HepG2 (cell line): Measurements from ENCODE around the gene RNF114. TPM values are rescaled to one million over a fixed set of nuclear protein-coding genes. Genes with fewer than 3 reads are reported as not detected.

Experiments used
- ATF7-NPFF ChIP-seq: sonication (generic); formaldehyde crosslinking; IDR thresholded peaks from 2 replicates; pipeline ENCODE4 v1.8.1; 2023; ENCODE audit warnings: mild to moderate bottlenecking, low read depth, missing genetic modification reagents, moderate library complexity
- CBX2 ChIP-seq, 2 experiments: fragments of 200-600 bp in 1 of 2; sonication (generic); formaldehyde crosslinking in 1 of 2; IDR thresholded peaks; 2 replicates each; pipeline versions ENCODE4 v1.7.0 to v1.8.1; 2018 to 2022; ENCODE audit warnings: low read depth in 2 of 2, low read length in 1 of 2, mild to moderate bottlenecking in 1 of 2, missing genetic modification reagents in 1 of 2
- CHD2 ChIP-seq: IDR thresholded peaks from 2 replicates; pipeline ENCODE4 v1.6.1; 2011; ENCODE audit warnings: low read depth, low read length, improper control_type of control experiment
- HIVEP1 ChIP-seq: sonication (generic); formaldehyde crosslinking; IDR thresholded peaks from 2 replicates; pipeline ENCODE4 v1.4.0; 2020; ENCODE audit warnings: mild to moderate bottlenecking, missing genetic modification reagents
- HNRNPL ChIP-seq: fragments of 200-400 bp; formaldehyde crosslinking; IDR thresholded peaks from 2 replicates; pipeline ENCODE4 v1.6.1; 2017; ENCODE audit warnings: mild to moderate bottlenecking, low read depth, low read length
- JDP2 ChIP-seq: sonication (generic); formaldehyde crosslinking; IDR thresholded peaks from 2 replicates; pipeline ENCODE4 v1.8.1; 2022; ENCODE audit warnings: missing genetic modification reagents, borderline replicate concordance
- MED13 ChIP-seq: sonication (generic); formaldehyde crosslinking; IDR thresholded peaks from 2 replicates; pipeline ENCODE4 v1.5.0; 2020; ENCODE audit warnings: missing genetic modification reagents
- MXI1 ChIP-seq: IDR thresholded peaks from 3 replicates; pipeline ENCODE4 v1.6.1; 2012; ENCODE audit warnings: low read depth, low read length, inconsistent platforms, borderline replicate concordance
- SMAD1 ChIP-seq: sonication (generic); formaldehyde crosslinking; IDR thresholded peaks from 2 replicates; pipeline ENCODE4 v1.4.0; 2020; ENCODE audit warnings: missing genetic modification reagents, low read depth, mild to moderate bottlenecking, borderline replicate concordance
- SNAI1 ChIP-seq: sonication (generic); formaldehyde crosslinking; IDR thresholded peaks from 2 replicates; pipeline ENCODE4 v1.5.0; 2020; ENCODE audit warnings: mild to moderate bottlenecking, missing genetic modification reagents, borderline replicate concordance
- UBTF ChIP-seq: sonication (generic); formaldehyde crosslinking; IDR thresholded peaks from 2 replicates; pipeline ENCODE4 v1.4.0; 2020; ENCODE audit warnings: mild to moderate bottlenecking, missing genetic modification reagents
- ZFAT ChIP-seq: sonication (generic); formaldehyde crosslinking; conservative IDR thresholded peaks from 2 replicates; pipeline ENCODE4 v1.8.1; 2023; ENCODE audit warnings: missing genetic modification reagents, inconsistent platforms
- ZMAT3 ChIP-seq: sonication (generic); formaldehyde crosslinking; conservative IDR thresholded peaks from 2 replicates; pipeline ENCODE4 v1.7.0; 2021; ENCODE audit warnings: missing genetic modification reagents
- ZNF256 ChIP-seq: sonication (generic); formaldehyde crosslinking; conservative IDR thresholded peaks from 2 replicates; pipeline ENCODE4 v1.4.0; 2020; ENCODE audit warnings: missing genetic modification reagents
- ZNF501 ChIP-seq: sonication (generic); formaldehyde crosslinking; IDR thresholded peaks from 2 replicates; pipeline ENCODE4 v1.5.1; 2020; ENCODE audit warnings: mild to moderate bottlenecking, moderate library complexity, missing genetic modification reagents
- ZNF614 ChIP-seq: IDR thresholded peaks from 2 replicates; pipeline ENCODE4 v1.6.1; 2018; ENCODE audit warnings: missing biosample characterization, missing genetic modification reagents, inconsistent platforms, borderline replicate concordance
- polyA plus RNA-seq, 8 experiments: library from polyadenylated mRNA; depleted of rRNA in 3 of 8; stranded (reverse) in 7 of 8; unstranded in 1 of 8; fragments of >200 nt; fragmentation: Illumina TruSeq in 4 of 8; extraction: Trizol in 4 of 8; gene quantifications; 2 replicates each; pipeline versions ENCODE4 v1.2.1 to v1.2.3, GENCODE V29; 2011 to 2016; ENCODE audit warnings: low read depth in 4 of 8, missing spikeins in 1 of 8, mixed read lengths in 1 of 8; ENCODE audit not compliant: insufficient read depth in 1 of 8
- total RNA-seq, 5 experiments: library from RNA; depleted of rRNA; stranded (reverse); fragments of >200 nt; fragmentation: Illumina TruSeq; extraction: Trizol; gene quantifications; 2 replicates each; pipeline ENCODE4 v1.2.3, GENCODE V29; 2016; ENCODE audit warnings: low read depth in 1 of 5
- TF ChIP-seq, protein P1 (sequence below): IDR thresholded peaks from 2 replicates; pipeline ENCODE4 v1.6.1; 2018; ENCODE audit warnings: missing genetic modification reagents
- TF ChIP-seq, protein P2 (sequence below): sonication (generic); formaldehyde crosslinking; conservative IDR thresholded peaks from 2 replicates; pipeline ENCODE4 v1.8.1; 2023; ENCODE audit warnings: missing genetic modification reagents
- TF ChIP-seq, protein P3 (sequence below), 2 experiments: sonication (generic) in 1 of 2; formaldehyde crosslinking in 1 of 2; IDR thresholded peaks; 2 replicates each; pipeline versions ENCODE4 v1.5.1 to v1.6.1; 2011 to 2020; ENCODE audit warnings: borderline replicate concordance in 1 of 2, low read depth in 1 of 2, low read length in 1 of 2, mild to moderate bottlenecking in 1 of 2, missing genetic modification reagents in 1 of 2, moderate library complexity in 1 of 2
- TF ChIP-seq, protein P4 (sequence below): sonication (generic); formaldehyde crosslinking; conservative IDR thresholded peaks from 2 replicates; pipeline ENCODE4 v1.8.0; 2022; ENCODE audit warnings: low read depth, missing genetic modification reagents

Gene RNF114
- total and polyA plus RNA-seq, 2 of the 13 experiments (the other 11 are each of a cell fraction or from before 2014, with no cell fraction given) = 119 to 126 TPM

GRCh38 chr20:49948809-49949507, 12.8 kb downstream of the RNF114 start (continued):
- TF ChIP-seq, protein P1, sequence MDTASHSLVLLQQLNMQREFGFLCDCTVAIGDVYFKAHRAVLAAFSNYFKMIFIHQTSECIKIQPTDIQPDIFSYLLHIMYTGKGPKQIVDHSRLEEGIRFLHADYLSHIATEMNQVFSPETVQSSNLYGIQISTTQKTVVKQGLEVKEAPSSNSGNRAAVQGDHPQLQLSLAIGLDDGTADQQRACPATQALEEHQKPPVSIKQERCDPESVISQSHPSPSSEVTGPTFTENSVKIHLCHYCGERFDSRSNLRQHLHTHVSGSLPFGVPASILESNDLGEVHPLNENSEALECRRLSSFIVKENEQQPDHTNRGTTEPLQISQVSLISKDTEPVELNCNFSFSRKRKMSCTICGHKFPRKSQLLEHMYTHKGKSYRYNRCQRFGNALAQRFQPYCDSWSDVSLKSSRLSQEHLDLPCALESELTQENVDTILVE (CRISPR knock-in tag) = no peak
- TF ChIP-seq CBX2 (IDR thresholded peaks at IDR 0.05; ENCODE audit: low read depth, low read length) = no peak
- no peak for TF ChIP-seq CBX2 (CRISPR knock-in tag; IDR thresholded peaks at IDR 0.05; ENCODE audit: low read depth)
- no peak for TF ChIP-seq ZFAT (CRISPR knock-in tag)
- TF ChIP-seq ZNF256 (CRISPR knock-in tag) = no peak
- TF ChIP-seq, protein P2, sequence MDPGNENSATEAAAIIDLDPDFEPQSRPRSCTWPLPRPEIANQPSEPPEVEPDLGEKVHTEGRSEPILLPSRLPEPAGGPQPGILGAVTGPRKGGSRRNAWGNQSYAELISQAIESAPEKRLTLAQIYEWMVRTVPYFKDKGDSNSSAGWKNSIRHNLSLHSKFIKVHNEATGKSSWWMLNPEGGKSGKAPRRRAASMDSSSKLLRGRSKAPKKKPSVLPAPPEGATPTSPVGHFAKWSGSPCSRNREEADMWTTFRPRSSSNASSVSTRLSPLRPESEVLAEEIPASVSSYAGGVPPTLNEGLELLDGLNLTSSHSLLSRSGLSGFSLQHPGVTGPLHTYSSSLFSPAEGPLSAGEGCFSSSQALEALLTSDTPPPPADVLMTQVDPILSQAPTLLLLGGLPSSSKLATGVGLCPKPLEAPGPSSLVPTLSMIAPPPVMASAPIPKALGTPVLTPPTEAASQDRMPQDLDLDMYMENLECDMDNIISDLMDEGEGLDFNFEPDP (CRISPR knock-in tag) = no peak
- TF ChIP-seq HNRNPL = no peak
- TF ChIP-seq MED13 (CRISPR knock-in tag) = no peak
- no peak for TF ChIP-seq SNAI1 (CRISPR knock-in tag)
- TF ChIP-seq CHD2 = no peak
- TF ChIP-seq ZMAT3 (CRISPR knock-in tag) = no peak
- no peak for TF ChIP-seq JDP2
- TF ChIP-seq MXI1 = no peak; the same call in 2 of the 3 replicates
- no peak for TF ChIP-seq UBTF (CRISPR knock-in tag)
- TF ChIP-seq ZNF501 = no peak; the same call in none of the 2 replicates
- TF ChIP-seq, protein P3, sequence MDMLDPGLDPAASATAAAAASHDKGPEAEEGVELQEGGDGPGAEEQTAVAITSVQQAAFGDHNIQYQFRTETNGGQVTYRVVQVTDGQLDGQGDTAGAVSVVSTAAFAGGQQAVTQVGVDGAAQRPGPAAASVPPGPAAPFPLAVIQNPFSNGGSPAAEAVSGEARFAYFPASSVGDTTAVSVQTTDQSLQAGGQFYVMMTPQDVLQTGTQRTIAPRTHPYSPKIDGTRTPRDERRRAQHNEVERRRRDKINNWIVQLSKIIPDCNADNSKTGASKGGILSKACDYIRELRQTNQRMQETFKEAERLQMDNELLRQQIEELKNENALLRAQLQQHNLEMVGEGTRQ (IDR thresholded peaks at IDR 0.05; ENCODE audit: low read depth, low read length) = no peak
- TF ChIP-seq, protein P3 (CRISPR knock-in tag; IDR thresholded peaks at IDR 0.05; ENCODE audit: borderline replicate concordance) = no peak
- TF ChIP-seq, protein P4, sequence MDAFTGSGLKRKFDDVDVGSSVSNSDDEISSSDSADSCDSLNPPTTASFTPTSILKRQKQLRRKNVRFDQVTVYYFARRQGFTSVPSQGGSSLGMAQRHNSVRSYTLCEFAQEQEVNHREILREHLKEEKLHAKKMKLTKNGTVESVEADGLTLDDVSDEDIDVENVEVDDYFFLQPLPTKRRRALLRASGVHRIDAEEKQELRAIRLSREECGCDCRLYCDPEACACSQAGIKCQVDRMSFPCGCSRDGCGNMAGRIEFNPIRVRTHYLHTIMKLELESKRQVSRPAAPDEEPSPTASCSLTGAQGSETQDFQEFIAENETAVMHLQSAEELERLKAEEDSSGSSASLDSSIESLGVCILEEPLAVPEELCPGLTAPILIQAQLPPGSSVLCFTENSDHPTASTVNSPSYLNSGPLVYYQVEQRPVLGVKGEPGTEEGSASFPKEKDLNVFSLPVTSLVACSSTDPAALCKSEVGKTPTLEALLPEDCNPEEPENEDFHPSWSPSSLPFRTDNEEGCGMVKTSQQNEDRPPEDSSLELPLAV (CRISPR knock-in tag) = no peak
- no peak for TF ChIP-seq ATF7-NPFF (CRISPR knock-in tag)
- TF ChIP-seq SMAD1 (CRISPR knock-in tag) = no peak
- TF ChIP-seq ZNF614 = no peak
- TF ChIP-seq HIVEP1 (CRISPR knock-in tag) = no peak
